IgD-negative memory B cell (primary cell): Measurements from ENCODE around the gene NPLOC4. TPM values are rescaled to one million over a fixed set of nuclear protein-coding genes. Genes with fewer than 3 reads are reported as not detected.
"Not testable (repeated sequence)": the region's sequence is repeated elsewhere in the genome, so short reads cannot be mapped to it uniquely, and the experiment has no call there.

Experiments
- H3K27ac Mint-ChIP-seq, 3 donors: one replicate each; pipeline ENCODE4 v1.8.0; 2020 to 2022; ENCODE audit warnings: mild to moderate bottlenecking in 3 of 3, mixed read lengths in 3 of 3, moderate library complexity in 1 of 3
- H3K27me3 Mint-ChIP-seq: one replicate; pipeline ENCODE4 v1.8.0; 2021; ENCODE audit warnings: mixed read lengths
- H3K36me3 Mint-ChIP-seq: one replicate; pipeline ENCODE4 v1.8.0; 2020; ENCODE audit warnings: mild to moderate bottlenecking, mixed read lengths
- H3K4me1 Mint-ChIP-seq, 3 donors: one replicate each; pipeline ENCODE4 v1.8.0; 2020 to 2022; ENCODE audit warnings: mixed read lengths in 3 of 3, mild to moderate bottlenecking in 1 of 3
- H3K4me3 Mint-ChIP-seq, 4 donors: one replicate each; pipeline ENCODE4 v1.8.0; 2020 to 2022; ENCODE audit warnings: mild to moderate bottlenecking in 4 of 4, mixed read lengths in 4 of 4, moderate library complexity in 3 of 4
- H3K9me3 Mint-ChIP-seq, 3 donors: one replicate each; pipeline ENCODE4 v1.8.0; 2020 to 2021; ENCODE audit warnings: mixed read lengths in 3 of 3, mild to moderate bottlenecking in 1 of 3
- polyA plus RNA-seq: library from polyadenylated mRNA; unstranded; fragments of 300-500 nt; fragmentation: Illumina TruSeq; gene quantifications from one replicate; pipeline ENCODE4 v1.2.3, GENCODE V29; 2021

Gene NPLOC4
- polyA plus RNA-seq = 53.5 TPM

DNA sequence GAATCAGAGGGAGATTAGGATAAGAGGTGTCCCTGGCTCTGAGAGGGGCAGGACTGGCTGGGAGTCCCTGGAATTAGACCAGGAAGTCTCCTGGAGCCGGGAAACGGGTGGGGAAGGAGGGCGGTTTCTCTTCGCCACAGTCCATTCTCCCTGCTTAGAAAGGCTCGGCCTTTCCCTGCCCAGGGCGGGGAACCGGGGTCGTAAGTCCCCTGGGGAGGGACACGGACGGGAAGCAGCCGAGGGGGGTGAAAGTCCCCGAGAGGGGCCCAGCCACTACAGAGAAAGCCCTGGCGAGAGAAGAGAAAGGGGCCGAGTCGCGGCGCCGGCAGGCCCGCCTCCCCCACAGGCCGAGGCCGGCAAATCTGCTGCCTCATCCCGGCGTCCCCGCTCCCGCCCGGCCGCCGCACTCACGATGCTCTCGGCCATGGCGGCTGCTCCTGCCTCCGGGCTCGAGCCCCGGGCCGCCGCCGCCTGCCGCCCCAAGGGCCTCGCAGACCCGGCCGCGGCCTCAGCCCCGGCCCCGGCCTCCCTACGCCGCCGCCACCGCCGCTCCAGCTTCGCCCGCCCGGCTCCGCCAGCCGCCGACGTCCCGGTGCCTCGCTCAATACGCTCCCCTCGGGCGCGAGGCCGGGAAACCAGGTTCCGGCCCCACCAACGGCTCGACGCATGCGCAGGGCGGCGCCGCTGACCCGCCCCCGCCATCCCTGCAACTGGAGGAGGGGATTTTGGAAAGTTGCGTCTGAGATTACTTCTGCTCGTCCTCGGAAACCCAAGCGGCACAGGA is at the start of gene NPLOC4, which contains the start of gene TSPAN10:
NPLOC4 (minus strand) TSS at position 608 of the 784 bp plus-strand sequence; CDS start at position 426, 182 bp downstream.
TSPAN10 (plus strand) TSS at position 692 of the 784 bp plus-strand sequence. CDS start 5,217 bp downstream, outside the sequence.
- Mint-ChIP-seq H3K27ac (peak within 1 kb of the TSS in 2 of 3 donors; percentile 88 to 91), H3K4me3 (peak within 1 kb of the TSS; percentile 86 to 95 (median 90)), H3K36me3 (peaks cover 2% of the 10 kb centered on the region), H3K4me1 (peaks cover 9 to 21% (median 14%) of the 10 kb centered on the region in 3 donors), H3K27me3 (no peaks in the 10 kb centered on the region), H3K9me3 (no peaks in the 10 kb centered on the region)

DNA sequence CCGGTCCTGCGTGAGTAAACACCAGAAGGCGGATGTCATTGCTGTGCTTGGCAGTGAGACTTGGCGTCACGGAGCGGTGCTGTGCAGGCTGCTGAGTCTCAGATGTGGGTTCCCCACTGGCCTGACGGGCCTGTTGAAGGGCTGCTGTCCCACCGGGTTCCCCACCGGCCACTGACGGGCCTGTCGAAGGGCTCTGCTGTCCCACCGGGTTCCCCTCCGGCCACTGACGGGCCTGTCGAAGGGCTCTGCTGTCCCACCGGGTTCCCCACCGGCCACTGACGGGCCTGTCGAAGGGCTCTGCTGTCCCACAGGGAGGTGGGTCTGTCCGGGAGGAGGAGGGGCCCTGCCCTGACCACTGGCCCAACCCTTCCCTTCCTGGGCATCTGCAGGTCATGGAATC is 49.7 kb upstream of the NPLOC4 start:
- Mint-ChIP-seq H3K27me3 (no peaks in the 10 kb centered on the region), H3K9me3 (no peaks in the 10 kb centered on the region), H3K4me1 (peaks cover 10 to 24% (median 21%) of the 10 kb centered on the region in 3 donors), H3K4me3 (peak overlapping the region in 1 of 4 donors; percentile 21), H3K36me3 (no peaks in the 10 kb centered on the region), H3K27ac (no peak overlapping the region)

DNA sequence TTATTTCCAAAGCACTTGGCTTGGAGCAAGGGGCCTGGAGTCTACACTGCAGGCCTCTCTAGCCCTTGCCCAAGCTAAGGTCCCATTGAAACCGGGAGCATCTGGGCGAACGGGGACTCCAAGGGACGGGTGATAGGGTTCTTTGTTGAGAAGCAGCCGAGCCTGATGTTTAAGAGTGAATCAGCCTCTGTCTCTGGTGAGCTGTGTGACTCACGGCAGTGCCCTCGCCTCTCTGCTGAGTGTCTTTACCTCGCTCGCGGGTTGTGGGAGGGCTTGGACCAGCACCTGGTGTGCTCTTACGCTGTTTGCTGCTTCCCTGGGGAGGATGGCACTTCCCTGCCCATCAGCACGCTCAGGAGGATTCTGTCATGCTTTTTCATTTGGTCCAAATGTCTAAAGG is 48.2 kb upstream of the NPLOC4 start:
- Mint-ChIP-seq H3K9me3 (no peaks in the 10 kb centered on the region), H3K4me1 (peaks cover 10 to 24% (median 21%) of the 10 kb centered on the region in 3 donors), H3K36me3 (no peaks in the 10 kb centered on the region), H3K27me3 (no peaks in the 10 kb centered on the region), H3K4me3 (peak overlapping the region; percentile 83 to 94 (median 93)), H3K27ac (peak overlapping the region in 2 of 3 donors; percentile 81 to 96)

DNA sequence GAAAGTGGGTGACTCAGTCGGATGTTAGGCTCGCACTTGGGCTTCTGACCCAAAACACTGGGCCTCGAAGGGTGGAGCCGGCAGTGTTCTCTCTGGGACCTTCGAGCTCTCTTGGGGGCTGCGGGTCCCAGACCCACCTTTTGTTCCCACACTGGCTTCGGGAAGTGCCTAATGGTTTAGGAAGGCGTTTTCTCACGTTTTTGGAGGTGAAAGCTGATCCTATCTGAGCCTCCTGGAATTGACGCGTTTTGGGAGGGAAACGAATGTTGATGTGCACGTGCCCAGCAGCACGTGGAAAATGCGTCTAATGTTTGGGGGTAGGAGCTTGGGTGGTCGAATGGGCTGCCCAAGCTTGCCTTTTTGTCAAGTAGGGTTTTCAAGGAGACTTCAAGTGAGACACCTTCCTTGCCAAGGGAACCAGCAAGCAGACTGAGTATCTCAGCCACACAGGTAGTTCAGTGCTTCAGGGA is 47.6 kb upstream of the NPLOC4 start:
- Mint-ChIP-seq H3K4me3 (peak overlapping the region; percentile 83 to 94 (median 93)), H3K27ac (peak overlapping the region in 2 of 3 donors; percentile 81 to 96), H3K4me1 (peaks cover 14 to 24% (median 21%) of the 10 kb centered on the region in 3 donors), H3K36me3 (no peaks in the 10 kb centered on the region), H3K9me3 (no peaks in the 10 kb centered on the region), H3K27me3 (no peaks in the 10 kb centered on the region)

DNA sequence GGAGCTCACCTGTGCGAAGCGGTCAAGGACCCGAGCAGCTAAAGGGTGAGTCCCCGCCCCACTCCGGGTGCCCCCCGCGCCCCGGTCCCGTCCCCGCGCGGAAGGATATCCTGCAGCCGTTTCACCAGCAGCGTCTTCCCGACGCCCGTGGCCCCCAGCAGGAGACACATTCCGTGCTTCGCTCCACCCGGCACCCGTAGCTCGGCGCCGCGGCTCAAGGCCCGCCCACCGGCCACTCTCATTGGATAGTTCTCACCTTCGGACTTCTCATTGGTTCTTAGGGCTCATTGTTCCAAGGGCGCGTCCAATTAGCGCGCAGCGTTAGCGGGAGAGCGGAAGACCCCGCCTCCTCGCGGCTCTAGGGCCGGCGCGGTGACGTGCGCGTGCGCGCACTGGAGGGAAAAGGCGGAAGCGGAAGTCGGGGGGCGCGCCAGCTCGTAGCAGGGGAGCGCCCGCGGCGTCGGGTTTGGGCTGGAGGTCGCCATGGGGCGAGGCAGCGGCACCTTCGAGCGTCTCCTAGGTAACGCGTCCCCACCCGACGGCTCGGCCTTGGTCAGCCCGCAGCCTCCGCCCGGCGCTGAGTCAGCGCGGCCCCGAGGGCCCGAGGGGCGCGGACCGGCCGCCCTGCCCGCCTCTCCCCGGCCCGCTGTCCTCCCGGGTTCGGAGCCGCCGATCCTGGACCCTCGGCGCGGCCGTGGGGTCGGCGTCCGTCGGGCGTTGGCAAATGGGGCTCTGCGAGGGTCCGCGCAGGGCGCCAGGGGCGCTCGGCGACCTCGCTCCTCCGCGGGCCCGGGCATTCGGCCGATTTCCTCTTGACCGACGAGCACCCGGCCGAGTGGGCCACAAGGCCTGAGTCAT is 46.9 kb upstream of the NPLOC4 start, which contains the start of the genes ARL16 and HGS:
ARL16 (minus strand) TSS at position 214 of the 858 bp plus-strand sequence; CDS start at position 170, 44 bp downstream.
HGS (plus strand) TSS at position 428 of the 858 bp plus-strand sequence; CDS start at position 484, 56 bp downstream.
- Mint-ChIP-seq H3K4me3 (peak within 1 kb of the TSS; percentile 87 to 99 (median 94)), H3K9me3 (no peaks in the 10 kb centered on the region), H3K27ac (peak within 1 kb of the TSS; percentile 96 to 97 (median 96)), H3K27me3 (no peaks in the 10 kb centered on the region), H3K4me1 (peaks cover 14 to 24% (median 21%) of the 10 kb centered on the region in 3 donors), H3K36me3 (no peaks in the 10 kb centered on the region)

DNA sequence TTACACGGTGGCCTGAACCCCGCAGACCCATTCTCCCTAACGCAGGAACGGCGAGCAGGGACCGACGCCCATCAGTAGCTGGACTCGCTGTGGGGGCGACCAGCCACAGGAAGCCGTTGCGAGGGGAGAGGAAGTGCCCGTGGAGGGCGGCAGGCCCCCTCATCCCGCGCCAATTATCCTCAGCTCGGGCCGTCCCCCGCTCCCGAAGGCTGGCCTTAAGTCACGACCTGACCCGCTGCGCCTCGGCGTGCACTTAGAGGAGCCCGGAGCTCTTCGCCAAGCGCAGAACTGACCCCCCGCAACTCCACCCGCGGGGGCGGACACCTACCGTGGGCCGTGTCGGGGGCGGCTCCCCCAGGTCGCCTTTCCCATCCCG is 46.3 kb upstream of the NPLOC4 start:
- Mint-ChIP-seq H3K36me3 (no peaks in the 10 kb centered on the region), H3K9me3 (no peaks in the 10 kb centered on the region), H3K27me3 (no peaks in the 10 kb centered on the region), H3K27ac (peak overlapping the region; percentile 89 to 97 (median 96)), H3K4me3 (peak overlapping the region; percentile 87 to 99 (median 94)), H3K4me1 (peaks cover 14 to 24% (median 21%) of the 10 kb centered on the region in 3 donors)

DNA sequence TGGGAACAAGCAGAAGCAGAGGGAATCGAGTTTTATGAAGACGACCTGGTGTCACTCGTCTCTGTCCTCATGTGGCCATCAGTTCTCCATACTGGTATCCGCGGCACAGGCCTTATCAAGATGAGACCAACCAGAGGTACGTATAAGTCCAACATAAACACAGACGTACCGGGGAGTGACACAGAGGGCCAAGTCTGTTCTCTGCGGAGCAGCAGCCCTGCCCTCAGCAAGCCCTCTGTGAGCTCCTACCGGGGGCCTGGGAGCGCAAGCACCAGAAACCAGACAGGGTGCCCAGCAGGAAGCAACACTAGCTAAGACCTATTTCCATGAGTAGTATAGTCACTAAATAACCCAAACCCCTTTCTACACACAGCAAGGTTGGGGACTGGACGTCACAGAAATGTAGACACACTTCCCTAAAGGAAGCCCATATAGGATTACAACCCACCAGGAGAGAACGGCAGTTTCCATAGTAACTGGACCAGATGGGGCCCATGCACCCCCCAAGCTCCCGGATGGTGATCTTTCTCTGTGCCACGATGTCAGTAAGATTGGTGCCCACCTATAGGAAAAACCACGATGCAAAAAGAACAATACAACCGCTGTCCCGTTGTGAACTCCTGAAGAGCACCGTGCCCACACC is 45.8 kb upstream of the NPLOC4 start:
- Mint-ChIP-seq H3K27ac (peak overlapping the region; percentile 27 to 97 (median 96)), H3K4me3 (peak overlapping the region; percentile 87 to 99 (median 94)), H3K4me1 (peaks cover 14 to 24% (median 21%) of the 10 kb centered on the region in 3 donors), H3K9me3 (no peaks in the 10 kb centered on the region), H3K36me3 (no peaks in the 10 kb centered on the region), H3K27me3 (no peaks in the 10 kb centered on the region)

DNA sequence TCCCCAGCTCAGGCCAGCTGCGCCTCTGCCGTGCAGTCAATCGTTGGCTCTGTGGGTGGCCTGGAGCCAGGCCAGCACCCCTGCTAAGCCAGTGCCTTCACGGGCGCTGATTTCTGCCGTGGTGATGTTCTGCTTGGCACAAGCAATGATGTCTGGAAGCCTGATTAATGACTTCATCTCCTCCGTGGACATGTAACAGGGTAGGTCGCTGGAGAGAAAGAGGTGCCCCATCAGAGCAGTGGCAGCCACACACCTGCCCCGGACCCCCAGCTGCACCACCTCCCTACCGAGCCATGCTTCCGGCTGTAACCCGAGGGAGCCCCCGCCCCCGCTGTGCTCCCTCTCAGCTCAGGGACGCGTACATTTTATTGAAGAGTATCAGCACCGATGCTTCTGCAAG is 44.8 kb upstream of the NPLOC4 start:
- Mint-ChIP-seq H3K36me3 (no peaks in the 10 kb centered on the region), H3K4me1 (peaks cover 14 to 24% (median 16%) of the 10 kb centered on the region in 3 donors), H3K27me3 (no peaks in the 10 kb centered on the region), H3K9me3 (no peaks in the 10 kb centered on the region), H3K4me3 (peak overlapping the region in 2 of 4 donors; percentile 60 to 62), H3K27ac (no peak overlapping the region)

DNA sequence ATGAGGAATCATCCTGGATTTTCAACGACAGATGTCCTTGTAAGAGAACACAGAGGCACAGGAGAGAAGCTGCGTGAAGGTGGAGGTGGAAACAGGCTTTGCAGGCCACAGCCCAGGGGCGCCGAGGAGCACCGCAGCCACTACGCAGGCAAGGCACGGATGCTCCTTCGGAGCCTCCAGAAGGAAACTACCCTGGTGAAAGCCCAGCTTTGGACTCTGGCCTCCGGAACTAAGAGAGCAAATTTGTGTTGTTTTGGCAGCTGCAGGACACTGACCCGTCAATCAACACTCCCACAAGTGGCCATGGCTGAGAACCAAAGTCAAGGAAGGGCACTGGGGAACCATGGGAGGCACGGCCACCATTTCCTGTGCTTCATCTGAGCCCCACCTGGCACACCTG is 43.2 kb upstream of the NPLOC4 start:
- H3K27me3 Mint-ChIP-seq = no peaks in the 10 kb centered on the region
- H3K27ac Mint-ChIP-seq = peak overlapping the region in 1 of 3 donors; percentile 79
- peak overlapping the region in 1 of 4 donors; percentile 80 for H3K4me3 Mint-ChIP-seq
- H3K4me1 Mint-ChIP-seq = peaks cover 14 to 20% (median 16%) of the 10 kb centered on the region in 3 donors
- no peaks in the 10 kb centered on the region for H3K9me3 Mint-ChIP-seq
- no peaks in the 10 kb centered on the region for H3K36me3 Mint-ChIP-seq

DNA sequence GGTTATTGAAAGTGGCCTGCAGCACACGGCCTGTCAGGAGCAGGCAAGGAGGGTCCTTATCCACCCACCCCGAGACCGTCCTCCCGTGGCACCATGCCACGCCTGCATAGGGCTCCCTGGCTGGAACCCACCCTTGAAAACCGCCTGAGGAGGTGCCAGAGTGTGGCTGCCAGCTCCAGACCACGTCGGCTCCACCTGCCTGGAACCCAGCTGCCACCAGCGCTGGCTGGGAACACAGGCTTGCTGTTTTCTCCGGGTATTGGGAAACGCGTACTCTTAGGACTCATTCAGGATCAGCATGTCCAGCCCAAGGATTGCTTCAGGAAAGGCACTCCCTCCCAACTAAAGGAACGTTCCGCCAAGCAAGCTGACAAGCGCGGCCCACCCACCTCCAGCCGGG is 40.0 kb upstream of the NPLOC4 start:
- H3K27ac Mint-ChIP-seq = no peak overlapping the region
- no peaks in the 10 kb centered on the region for H3K27me3 Mint-ChIP-seq
- no peaks in the 10 kb centered on the region for H3K9me3 Mint-ChIP-seq
- H3K4me3 Mint-ChIP-seq = peak overlapping the region in 1 of 4 donors; percentile 22
- H3K36me3 Mint-ChIP-seq = no peaks in the 10 kb centered on the region
- peaks cover 2 to 4% (median 4%) of the 10 kb centered on the region in 3 donors for H3K4me1 Mint-ChIP-seq

DNA sequence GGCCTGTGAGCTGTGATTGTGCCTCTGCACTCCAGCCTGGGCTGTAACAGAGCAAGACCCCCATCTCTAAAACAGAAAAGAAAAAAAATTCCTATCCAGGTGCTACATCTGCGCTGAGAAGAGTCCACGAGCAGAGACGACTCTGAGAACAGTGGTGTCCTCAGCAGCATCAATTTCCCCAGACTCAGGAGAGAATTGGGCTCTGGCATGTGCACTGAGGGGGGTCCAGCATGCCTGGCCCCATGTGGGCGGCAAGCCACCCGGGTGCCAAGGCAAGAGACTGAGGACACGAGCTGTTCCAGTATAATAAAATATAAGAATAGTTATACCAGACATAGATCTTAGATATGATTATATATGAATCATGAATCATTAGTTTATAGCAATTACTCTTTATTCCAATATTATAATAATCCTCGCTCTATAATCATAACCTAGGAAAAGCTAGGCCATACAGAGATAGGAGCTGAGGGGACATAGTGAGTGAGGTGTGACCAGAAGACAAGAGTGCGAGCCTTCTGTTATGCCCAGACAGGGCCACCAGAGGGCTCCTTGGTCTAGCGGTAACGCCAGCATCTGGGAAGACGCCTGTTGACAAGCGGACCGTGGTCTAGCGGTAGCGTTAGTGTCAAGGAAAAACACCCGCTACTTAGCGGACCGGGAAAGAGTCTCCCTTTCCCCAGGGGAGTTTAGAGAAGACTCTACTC is 38.8 kb upstream of the NPLOC4 start:
- H3K4me1 Mint-ChIP-seq, H3K27me3 Mint-ChIP-seq, H3K9me3 Mint-ChIP-seq, H3K36me3 Mint-ChIP-seq: not testable (repeated sequence)
- H3K4me3 Mint-ChIP-seq = peak overlapping the region in 2 of 4 donors; percentile 60 to 71
- H3K27ac Mint-ChIP-seq = peak overlapping the region in 2 of 3 donors; percentile 7 to 63

DNA sequence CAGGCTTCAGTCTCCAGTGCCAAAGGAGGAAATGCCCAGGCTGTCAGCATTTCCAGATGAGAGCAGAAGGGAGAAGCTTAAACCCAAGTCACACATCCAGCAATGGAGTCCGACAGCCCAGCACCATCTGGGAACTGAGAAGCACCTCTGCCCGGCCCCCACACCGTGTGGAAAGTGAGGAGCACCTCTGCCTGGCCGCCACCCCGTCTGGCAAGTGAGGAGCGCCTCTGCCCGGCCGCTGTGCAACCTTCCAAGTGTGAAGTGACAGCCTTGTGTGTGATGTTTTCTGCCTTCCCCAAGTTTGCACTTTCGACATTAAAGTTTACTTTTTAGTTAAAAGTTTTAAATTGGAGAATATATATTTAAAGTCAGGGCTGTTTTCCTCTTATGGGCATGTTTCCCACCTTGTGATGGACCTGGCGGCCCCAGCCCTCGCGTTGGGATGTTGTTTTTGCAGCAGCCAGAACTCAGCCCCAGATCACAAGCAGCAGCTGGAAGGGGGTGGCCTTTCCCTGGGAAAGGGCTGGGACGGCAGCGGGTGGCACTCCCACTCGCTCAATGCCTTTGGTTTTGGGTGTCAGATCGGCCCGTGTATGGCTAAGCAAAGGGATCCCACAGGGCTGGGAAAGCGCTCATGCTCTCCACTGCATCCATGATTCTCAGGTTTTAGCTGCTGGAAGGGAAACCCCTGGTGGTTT is 36.8 kb upstream of the NPLOC4 start:
- Mint-ChIP-seq H3K27me3 (no peaks in the 10 kb centered on the region), H3K27ac (peak overlapping the region in 1 of 3 donors; percentile 71), H3K4me1 (peaks cover 0 to 4% (median 2%) of the 10 kb centered on the region in 3 donors), H3K9me3 (no peaks in the 10 kb centered on the region), H3K36me3 (no peaks in the 10 kb centered on the region), H3K4me3 (no peak overlapping the region)

DNA sequence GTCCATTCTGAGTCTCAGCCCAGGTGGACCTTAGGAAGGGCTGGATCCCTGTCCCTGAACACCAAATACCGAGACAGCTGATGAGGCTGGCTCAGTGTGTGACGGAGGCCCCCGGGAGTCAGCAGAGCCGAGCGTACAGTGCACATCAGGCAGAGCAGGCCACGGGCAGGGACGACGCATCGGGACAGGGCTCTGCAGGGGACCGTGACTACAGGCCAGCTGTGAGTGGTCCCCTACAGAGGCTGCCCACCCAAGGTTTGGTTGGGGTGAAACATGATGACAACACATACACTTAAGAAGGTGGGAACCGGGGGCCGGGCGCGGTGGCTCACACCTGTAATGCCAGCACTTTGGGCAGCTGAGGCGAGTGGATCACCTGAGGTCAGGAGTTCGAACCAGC is 36.0 kb upstream of the NPLOC4 start:
- Mint-ChIP-seq H3K4me1 (peaks cover 1 to 8% (median 4%) of the 10 kb centered on the region in 3 donors), H3K27ac (no peak overlapping the region), H3K9me3 (no peaks in the 10 kb centered on the region), H3K27me3 (no peaks in the 10 kb centered on the region), H3K36me3 (no peaks in the 10 kb centered on the region), H3K4me3 (no peak overlapping the region)
